Suprapubic skin (tissue), 4 donors: Measurements from ENCODE around the gene SUSD5. TPM values are rescaled to one million over a fixed set of nuclear protein-coding genes. Genes with fewer than 3 reads are reported as not detected.

ENCODE experiments used
- DNase-seq, 2 donors: peaks; one replicate each; pipeline ENCODE4 v3.0.0-alpha.2; 2019; ENCODE audit warnings: low spot score in 2 of 2
- H3K27ac ChIP-seq: fragments of 200-600 bp; sonication (generic); one replicate; pipeline ENCODE4 v1.5.1; 2019
- H3K27me3 ChIP-seq: fragments of 200-600 bp; sonication (generic); one replicate; pipeline ENCODE4 v1.5.1; 2019
- H3K36me3 ChIP-seq: fragments of 200-600 bp; sonication (generic); one replicate; pipeline ENCODE4 v1.5.1; 2019
- H3K4me1 ChIP-seq: fragments of 200-600 bp; sonication (generic); one replicate; pipeline ENCODE4 v1.5.1; 2019
- H3K4me3 ChIP-seq: fragments of 200-600 bp; sonication (generic); one replicate; pipeline ENCODE4 v1.5.1; 2019; ENCODE audit warnings: mild to moderate bottlenecking
- H3K9me3 ChIP-seq: fragments of 200-600 bp; sonication (generic); one replicate; pipeline ENCODE4 v1.5.1; 2019
- EP300 ChIP-seq: sonication (generic); formaldehyde crosslinking; IDR thresholded peaks from one replicate; pipeline ENCODE4 v1.6.1; 2017; ENCODE audit warnings: antibody characterized with exemption
- POLR2A ChIP-seq, 2 donors: fragments of 450-650 bp; IDR thresholded peaks; one replicate each; pipeline ENCODE4 v1.6.1; 2017; ENCODE audit warnings: antibody characterized with exemption in 2 of 2, mild to moderate bottlenecking in 2 of 2, moderate library complexity in 2 of 2
- POLR2AphosphoS5 ChIP-seq, 3 donors: sonication (generic); formaldehyde crosslinking; IDR thresholded peaks; one replicate each; pipeline ENCODE4 v1.6.1; 2017; ENCODE audit warnings: antibody characterized with exemption in 3 of 3
- WGBS: methylation state at CpG from one replicate; pipeline ENCODE4 v1.1.5; 2018; 5-methylcytosine and 5-hydroxymethylcytosine counted together
- total RNA-seq, 4 donors: library from RNA; depleted of rRNA; stranded (reverse); fragments of >200 nt; gene quantifications; one replicate each; pipeline ENCODE4 v1.1.0, GENCODE V29; 2016
- TF ChIP-seq, protein P1 (sequence below), 2 donors: fragments of 200-600 bp in 1 of 2; fragments of 450-650 bp in 1 of 2; sonication (generic) in 1 of 2; IDR thresholded peaks; one replicate each; pipeline ENCODE4 v1.5.1; 2016 to 2019; ENCODE audit warnings: antibody characterized with exemption in 2 of 2, mild to moderate bottlenecking in 1 of 2, moderate library complexity in 1 of 2

The SUSD5 gene
- total RNA-seq, result 1 to 10 TPM in 3 of 4 donors, under 1 TPM in 1; 0.60 to 2.6 (median 1.4) TPM

DNA sequence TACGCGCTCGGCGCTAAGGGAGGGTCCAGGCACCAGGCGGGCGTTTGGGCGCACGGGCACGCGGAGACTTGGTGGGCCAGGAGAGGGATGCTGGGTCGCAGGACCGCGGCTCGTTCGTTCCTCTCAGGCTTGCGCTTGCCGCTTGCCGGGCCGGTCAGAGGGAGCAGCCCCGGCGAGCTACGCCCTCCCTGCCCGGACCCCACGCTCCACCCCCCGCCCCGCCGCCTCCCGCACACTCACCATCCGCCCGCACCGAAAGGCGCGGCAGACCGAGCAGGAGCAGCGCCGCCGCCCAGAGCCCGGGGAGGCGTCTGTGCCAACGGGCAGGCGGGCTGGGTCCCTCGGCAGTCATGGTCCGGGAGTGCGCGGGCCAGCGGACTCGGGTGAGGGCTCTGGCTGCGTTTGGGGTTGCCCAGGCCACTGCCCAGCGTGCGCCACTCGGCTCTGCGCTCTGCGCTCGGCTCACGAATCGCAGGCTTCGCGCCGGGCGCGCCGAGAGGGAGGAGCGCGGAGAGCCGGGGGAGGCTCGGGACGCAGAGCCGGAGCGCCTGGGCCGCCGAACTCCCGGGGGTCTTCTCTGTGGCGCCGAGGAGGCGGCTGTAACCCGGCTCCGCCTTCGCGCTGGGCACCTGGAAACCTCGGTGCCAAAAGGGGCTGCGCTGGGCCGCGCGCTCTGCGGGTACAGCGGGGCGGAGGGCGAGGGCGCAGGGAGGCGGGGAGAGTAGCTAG is at the start of gene SUSD5:
Gene SUSD5, minus strand, starts transcription at position 365 of the 729 bp plus-strand sequence. Its CDS starts 13 bp downstream, at position 352.
- 0% methylated on average over 5 of the region's 90 CpGs for WGBS
- H3K27ac ChIP-seq, result peak within 1 kb of the TSS; percentile 8
- DNase-seq, result no peak

DNA sequence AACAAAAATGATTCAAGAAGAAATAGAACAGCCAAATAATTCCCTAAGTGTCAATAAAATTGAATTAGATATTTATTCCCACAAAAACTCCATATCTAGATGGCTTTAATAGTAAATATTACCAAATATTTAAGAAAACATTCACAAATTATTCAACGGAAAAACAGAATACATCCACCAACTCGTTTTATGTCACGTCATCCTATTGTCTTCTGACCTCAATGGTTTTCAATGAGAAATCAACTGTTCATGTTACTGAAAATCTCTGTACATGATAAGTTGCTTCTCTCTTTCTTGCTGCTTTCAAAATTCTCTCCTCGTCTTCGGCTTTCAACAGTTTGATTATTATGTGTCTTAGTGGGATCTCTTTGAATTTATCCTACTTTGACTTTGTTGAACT is 41.5 kb upstream of the SUSD5 start:
- H3K36me3 ChIP-seq, result no peaks in the 10 kb centered on the region
- WGBS, result 93% methylated on average over 5 of the region's 5 CpGs
- DNase-seq, result no peak

More for the DNA sequence above, at the start of gene SUSD5:
- Histone ChIP-seq H3K27me3 (peaks cover 20% of the 10 kb centered on the region), H3K36me3 (no peaks in the 10 kb centered on the region), H3K4me1 (peaks cover 14% of the 10 kb centered on the region), H3K9me3 (no peaks in the 10 kb centered on the region), H3K4me3 (peak within 1 kb of the TSS; percentile 54)
- no peak for TF ChIP-seq EP300
- TF ChIP-seq, protein P1, sequence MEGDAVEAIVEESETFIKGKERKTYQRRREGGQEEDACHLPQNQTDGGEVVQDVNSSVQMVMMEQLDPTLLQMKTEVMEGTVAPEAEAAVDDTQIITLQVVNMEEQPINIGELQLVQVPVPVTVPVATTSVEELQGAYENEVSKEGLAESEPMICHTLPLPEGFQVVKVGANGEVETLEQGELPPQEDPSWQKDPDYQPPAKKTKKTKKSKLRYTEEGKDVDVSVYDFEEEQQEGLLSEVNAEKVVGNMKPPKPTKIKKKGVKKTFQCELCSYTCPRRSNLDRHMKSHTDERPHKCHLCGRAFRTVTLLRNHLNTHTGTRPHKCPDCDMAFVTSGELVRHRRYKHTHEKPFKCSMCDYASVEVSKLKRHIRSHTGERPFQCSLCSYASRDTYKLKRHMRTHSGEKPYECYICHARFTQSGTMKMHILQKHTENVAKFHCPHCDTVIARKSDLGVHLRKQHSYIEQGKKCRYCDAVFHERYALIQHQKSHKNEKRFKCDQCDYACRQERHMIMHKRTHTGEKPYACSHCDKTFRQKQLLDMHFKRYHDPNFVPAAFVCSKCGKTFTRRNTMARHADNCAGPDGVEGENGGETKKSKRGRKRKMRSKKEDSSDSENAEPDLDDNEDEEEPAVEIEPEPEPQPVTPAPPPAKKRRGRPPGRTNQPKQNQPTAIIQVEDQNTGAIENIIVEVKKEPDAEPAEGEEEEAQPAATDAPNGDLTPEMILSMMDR (IDR thresholded peaks at IDR 0.05), result no peak
- TF ChIP-seq POLR2A (IDR thresholded peaks at IDR 0.05), result no peak
- no peak for TF ChIP-seq POLR2AphosphoS5 (IDR thresholded peaks at IDR 0.05)

DNA sequence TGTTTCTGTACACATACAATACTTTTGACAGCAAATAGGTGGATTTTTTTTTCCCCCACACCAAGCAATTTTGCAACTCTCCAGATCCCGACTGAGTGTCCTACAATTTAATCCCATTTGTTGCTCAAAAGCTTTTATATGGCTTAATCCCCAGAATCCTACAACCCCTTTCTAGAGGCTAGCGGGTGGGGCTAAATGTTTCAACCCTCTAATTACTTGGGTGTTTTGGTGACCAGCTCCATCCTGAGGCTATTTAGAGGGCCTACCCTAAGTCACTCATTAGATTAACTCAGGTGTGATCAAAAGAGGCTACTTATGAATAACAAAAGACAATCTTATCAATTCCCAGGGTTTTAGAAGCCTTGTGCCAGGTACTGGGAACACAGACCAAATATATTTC is 37.6 kb upstream of the SUSD5 start:
- WGBS, result 74% methylated on average over 2 of the region's 2 CpGs
- no peaks in the 10 kb centered on the region for H3K36me3 ChIP-seq
- no peak for DNase-seq
- no peaks in the 10 kb centered on the region for H3K9me3 ChIP-seq
- H3K4me3 ChIP-seq, result no peak overlapping the region
- H3K4me1 ChIP-seq, result no peaks in the 10 kb centered on the region
- no peak overlapping the region for H3K27ac ChIP-seq
- no peaks in the 10 kb centered on the region for H3K27me3 ChIP-seq
- TF ChIP-seq POLR2A (IDR thresholded peaks at IDR 0.05), result no peak
- TF ChIP-seq, protein P1 (IDR thresholded peaks at IDR 0.05), result no peak
- TF ChIP-seq EP300, result no peak
- no peak for TF ChIP-seq POLR2AphosphoS5 (IDR thresholded peaks at IDR 0.05)

More for the DNA sequence above, 41.5 kb upstream of the SUSD5 start:
- Histone ChIP-seq H3K27ac (no peak overlapping the region), H3K27me3 (no peaks in the 10 kb centered on the region), H3K9me3 (no peaks in the 10 kb centered on the region), H3K4me1 (no peaks in the 10 kb centered on the region), H3K4me3 (no peak overlapping the region)
- TF ChIP-seq, protein P1 (IDR thresholded peaks at IDR 0.05), result no peak
- TF ChIP-seq POLR2A (IDR thresholded peaks at IDR 0.05) (no peak), EP300 (no peak), POLR2AphosphoS5 (IDR thresholded peaks at IDR 0.05) (no peak)

DNA sequence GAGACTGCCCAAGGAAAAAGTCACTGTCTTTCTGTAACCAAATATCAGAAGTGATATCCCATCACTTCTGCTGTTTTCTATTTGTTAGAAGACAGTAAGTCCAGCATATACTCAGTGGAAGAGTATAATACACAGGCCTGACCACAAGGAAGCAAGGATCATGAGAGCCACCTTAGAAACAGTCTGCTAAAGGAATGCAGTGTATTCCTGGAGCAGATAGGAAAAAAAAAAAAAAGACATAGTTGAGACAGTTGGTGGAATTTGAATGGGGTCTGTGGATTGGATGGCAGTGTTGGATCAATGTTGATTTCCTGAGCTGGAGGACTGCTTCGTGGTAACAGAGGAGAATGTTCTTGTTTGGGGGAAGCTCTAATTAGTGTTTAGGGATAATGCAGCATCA is 32.1 kb upstream of the SUSD5 start:
- Histone ChIP-seq H3K36me3 (no peaks in the 10 kb centered on the region), H3K9me3 (no peaks in the 10 kb centered on the region), H3K27ac (no peak overlapping the region), H3K4me1 (no peaks in the 10 kb centered on the region), H3K4me3 (no peak overlapping the region), H3K27me3 (no peaks in the 10 kb centered on the region)
- no peak for TF ChIP-seq POLR2AphosphoS5 (IDR thresholded peaks at IDR 0.05)
- 47% methylated on average over 1 of the region's 1 CpG for WGBS
- no peak for DNase-seq

DNA sequence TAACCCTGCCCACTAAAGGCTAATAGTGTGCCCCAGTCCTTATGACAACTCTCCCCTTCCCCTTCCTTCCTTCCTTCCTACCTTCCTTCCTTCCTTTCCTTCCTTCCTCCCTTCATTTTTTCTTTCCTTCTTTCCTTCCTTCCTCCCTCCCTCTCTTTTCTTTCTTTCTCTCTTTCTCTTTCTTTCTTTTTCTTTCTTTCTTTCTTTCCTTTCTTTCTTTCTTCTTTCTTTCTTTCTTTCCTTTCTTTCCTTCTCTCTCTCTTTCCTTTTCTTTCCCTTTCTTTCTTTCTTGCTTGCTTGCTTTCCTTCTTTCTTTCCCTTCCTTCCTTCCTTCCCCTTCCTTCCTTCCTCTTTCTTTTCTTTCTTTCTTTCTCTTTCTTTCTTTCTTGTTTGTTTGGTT is 28.2 kb upstream of the SUSD5 start:
- TF ChIP-seq EP300 (no peak), POLR2A (IDR thresholded peaks at IDR 0.05) (no peak), POLR2AphosphoS5 (IDR thresholded peaks at IDR 0.05) (no peak)
- TF ChIP-seq, protein P1 (IDR thresholded peaks at IDR 0.05), result no peak
- no peak overlapping the region for H3K4me3 ChIP-seq
- no peaks in the 10 kb centered on the region for H3K27me3 ChIP-seq
- DNase-seq, result no peak
- no peaks in the 10 kb centered on the region for H3K36me3 ChIP-seq
- H3K4me1 ChIP-seq, result no peaks in the 10 kb centered on the region
- H3K9me3 ChIP-seq, result no peaks in the 10 kb centered on the region
- H3K27ac ChIP-seq, result no peak overlapping the region
